GM13976 (cell line): ENCODE measurements around the gene IQCC.

Source experiments
- DNase-seq: peaks from one replicate; pipeline ENCODE4 v3.0.0; 2012; ENCODE audit warnings: low spot score
- CTCF ChIP-seq: IDR thresholded peaks from 2 replicates; pipeline ENCODE4 v1.5.1; 2012; ENCODE audit warnings: borderline replicate concordance, mild to moderate bottlenecking; ENCODE audit not compliant: insufficient read depth; ENCODE audit errors: extremely low read depth, missing control alignments, control extremely low read depth
- in situ Hi-C: fragments of 300-500 bp; cut with MboI; formaldehyde crosslinking; loops from one replicate; pipeline ENCODE4 v1.12.0; 2022; ENCODE audit warnings: low sequenced_read_pairs, mixed read lengths, inconsistent platforms; ENCODE audit not compliant: unreplicated experiment

The IQCC gene

DNA sequence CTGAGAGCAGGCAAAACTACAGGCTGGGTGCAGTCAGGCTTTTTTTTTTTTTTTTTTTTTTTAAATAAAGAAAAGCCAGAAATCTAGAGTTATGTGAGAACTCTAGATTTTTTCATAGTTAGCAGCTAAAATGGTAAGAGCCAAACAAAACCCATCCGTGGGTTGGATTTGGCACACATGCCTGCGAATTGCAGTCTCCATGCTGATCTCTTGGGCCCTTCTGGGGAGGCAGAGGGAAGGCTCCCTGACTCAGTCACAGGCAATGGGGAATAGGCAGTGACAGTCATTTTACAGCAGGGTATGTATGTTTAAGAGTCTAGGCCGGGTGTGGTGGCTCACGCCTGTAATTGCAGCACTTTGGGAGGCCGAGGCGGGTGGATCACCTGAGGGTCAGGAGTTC lies 23.4 kb upstream of the IQCC start:
- in situ Hi-C loops: no loop called here
- DNase-seq: no peak
- no peak for TF ChIP-seq CTCF

DNA sequence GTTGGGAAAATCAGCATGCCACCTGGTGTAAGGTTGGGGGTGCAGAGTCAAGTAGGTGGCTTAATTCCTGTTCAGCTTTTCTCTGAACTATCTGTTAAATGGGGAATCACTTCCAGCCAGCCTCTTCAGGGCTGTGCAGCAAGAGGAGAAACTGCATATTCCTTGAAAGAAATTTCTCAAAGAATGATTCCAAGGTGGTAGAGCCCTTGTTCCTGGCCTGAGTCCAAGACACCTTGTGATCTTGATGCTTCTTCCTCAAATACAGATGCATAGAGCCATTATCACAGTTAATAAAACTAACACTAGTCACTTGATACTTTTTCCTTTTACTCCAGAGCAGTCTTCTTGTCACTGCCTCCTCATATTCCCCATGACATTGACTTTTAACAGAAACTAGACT lies 20.8 kb upstream of the IQCC start:
- no peak for DNase-seq
- no peak for TF ChIP-seq CTCF
- in situ Hi-C loops: no loop called here

GRCh38 chr1:32186077-32186476 lies 19.4 kb upstream of the IQCC start:
- in situ Hi-C loops: no loop called here
- TF ChIP-seq CTCF: no peak
- DNase-seq: no peak

DNA sequence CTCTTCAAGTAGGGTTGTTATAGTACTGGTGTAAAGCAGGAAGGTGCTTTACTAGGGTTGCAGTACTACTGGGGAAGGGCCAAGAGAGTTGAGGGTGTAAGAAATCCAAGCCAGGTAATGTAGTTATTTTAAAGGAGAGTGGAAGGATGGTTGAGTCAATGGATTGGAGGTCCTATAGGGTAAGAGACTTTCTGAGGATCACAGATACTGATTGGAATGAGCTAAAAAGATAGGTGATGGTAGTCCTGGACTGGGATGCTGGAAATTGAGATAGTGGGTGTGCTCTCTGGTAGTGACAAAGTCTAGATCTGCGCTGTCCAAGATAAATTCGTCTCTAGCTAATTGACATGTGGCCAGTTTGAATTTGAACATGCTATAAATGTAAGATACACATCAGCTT lies 19.0 kb upstream of the IQCC start:
- TF ChIP-seq CTCF: no peak
- DNase-seq: no peak
- in situ Hi-C loops: no loop called here

- TF ChIP-seq CTCF: no peak
- in situ Hi-C loops: no loop called here
These were observed 17.6 kb upstream of the IQCC start for GRCh38 chr1:32187850-32188249.

DNA sequence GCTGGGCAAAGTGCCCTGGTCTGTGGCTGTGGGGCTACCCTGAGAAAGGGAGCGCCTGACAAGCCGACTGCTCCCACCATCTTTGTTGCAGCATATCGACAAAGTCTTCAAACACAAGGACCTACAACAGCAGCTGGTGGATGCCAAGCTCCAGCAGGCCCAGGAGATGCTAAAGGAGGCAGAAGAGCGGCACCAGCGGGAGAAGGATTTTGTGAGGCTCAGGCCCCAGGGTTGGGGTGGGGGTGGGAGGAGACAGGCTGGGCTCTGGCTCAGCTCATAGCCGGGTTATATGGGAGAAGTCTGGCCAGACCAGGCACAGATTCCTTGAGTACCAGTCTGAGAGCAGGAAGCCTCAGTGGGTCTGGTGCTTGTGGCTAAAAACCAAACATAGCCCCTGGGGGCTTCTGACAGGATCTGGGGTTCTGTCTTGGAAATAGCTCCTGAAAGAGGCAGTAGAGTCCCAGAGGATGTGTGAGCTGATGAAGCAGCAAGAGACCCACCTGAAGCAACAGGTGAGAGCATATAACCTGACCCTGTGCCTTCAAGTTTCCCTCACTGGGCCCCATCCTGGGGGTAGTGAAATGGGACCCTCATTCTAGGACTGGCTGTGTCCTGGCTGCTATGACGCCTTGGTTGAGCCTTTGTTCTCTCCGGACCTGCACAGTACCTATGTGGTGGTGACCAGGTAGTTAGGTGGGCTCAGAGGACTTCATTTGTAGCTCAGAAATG lies 13.1 kb upstream of the IQCC start:
- DNase-seq: no peak
- in situ Hi-C loops: no loop called here
- TF ChIP-seq CTCF: no peak

More at GRCh38 chr1:32187850-32188249, 17.6 kb upstream of the IQCC start:
- DNase-seq: no peak

DNA sequence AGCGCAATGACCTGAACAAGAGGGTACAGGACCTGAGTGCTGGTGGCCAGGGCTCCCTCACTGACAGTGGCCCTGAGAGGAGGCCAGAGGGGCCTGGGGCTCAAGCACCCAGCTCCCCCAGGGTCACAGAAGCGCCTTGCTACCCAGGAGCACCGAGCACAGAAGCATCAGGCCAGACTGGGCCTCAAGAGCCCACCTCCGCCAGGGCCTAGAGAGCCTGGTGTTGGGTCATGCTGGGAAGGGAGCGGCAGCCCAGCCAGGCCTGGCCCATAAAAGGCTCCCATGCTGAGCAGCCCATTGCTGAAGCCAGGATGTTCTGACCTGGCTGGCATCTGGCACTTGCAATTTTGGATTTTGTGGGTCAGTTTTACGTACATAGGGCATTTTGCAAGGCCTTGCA lies 10.5 kb upstream of the IQCC start:
- no peak for DNase-seq
- in situ Hi-C loops: no loop called here
- no peak for TF ChIP-seq CTCF
